Esophagus mucosa (tissue), 1 donor: Measurements from ENCODE around the gene COPG2. TPM values are rescaled to one million over a fixed set of nuclear protein-coding genes. Genes with fewer than 3 reads are reported as not detected.
A peak's percentile ranks its signal among the peaks of the same experiment; 100 is the strongest.

Experiments used
- ATAC-seq: fragments of 200-7000 bp; cut with Tn5 transposase; one replicate; pipeline ENCODE4 v1.9.1; 2020
- total RNA-seq: library from RNA; stranded (reverse); gene quantifications from one replicate; pipeline ENCODE4 v1.2.4, GENCODE V29; 2023
- donor health status: DM: yes; HTN: yes; CAD: no.

COPG2 gene
- total RNA-seq, 1 donor from 2014 or later, result 22.1 TPM

GRCh38 chr7:130493275-130493873, 175.2 kb downstream of the COPG2 start:
- no peak for ATAC-seq

- ATAC-seq, result no peak
Observed at GRCh38 chr7:130492523-130493274, 175.8 kb downstream of the COPG2 start.

- peak; percentile 45 for ATAC-seq
Observed at GRCh38 chr7:130491841-130492522, 176.6 kb downstream of the COPG2 start, which contains the start of gene MEST. TSS of gene MEST (plus strand) at chr7:130492085. CDS start at chr7:130492314, 229 bp downstream.

GRCh38 chr7:130490888-130491804, 177.4 kb downstream of the COPG2 start:
- ATAC-seq, result peak; percentile 31

GRCh38 chr7:130490311-130490791, 178.2 kb downstream of the COPG2 start:
- no peak for ATAC-seq

GRCh38 chr7:130489140-130489983, 179.2 kb downstream of the COPG2 start:
- ATAC-seq, result no peak

- no peak for ATAC-seq
Observed at GRCh38 chr7:130488392-130489139, 180.0 kb downstream of the COPG2 start.

- peak; percentile 61 for ATAC-seq
Observed at GRCh38 chr7:130486954-130487436, 181.6 kb downstream of the COPG2 start.

- ATAC-seq, result peak; percentile 69
Observed at GRCh38 chr7:130486114-130486953, 182.2 kb downstream of the COPG2 start.

GRCh38 chr7:130485734-130486113, 182.8 kb downstream of the COPG2 start:
- ATAC-seq, result no peak

GRCh38 chr7:130483031-130483430, 185.5 kb downstream of the COPG2 start:
- ATAC-seq, result no peak

GRCh38 chr7:130481898-130482297, 186.7 kb downstream of the COPG2 start:
- no peak for ATAC-seq

- ATAC-seq, result no peak
Observed at GRCh38 chr7:130479716-130480400, 188.7 kb downstream of the COPG2 start.

GRCh38 chr7:130478991-130479390, 189.6 kb downstream of the COPG2 start:
- no peak for ATAC-seq

GRCh38 chr7:130476297-130477150, 192.0 kb downstream of the COPG2 start:
- no peak for ATAC-seq

- ATAC-seq, result no peak
Observed at GRCh38 chr7:130475776-130476175, 192.8 kb downstream of the COPG2 start.

GRCh38 chr7:130473876-130474275, 194.7 kb downstream of the COPG2 start:
- ATAC-seq, result no peak

- no peak for ATAC-seq
Observed at GRCh38 chr7:130473289-130473688, 195.3 kb downstream of the COPG2 start.
